Esophagus muscularis mucosa (tissue), 4 donors: ENCODE results near the gene CTXN1. TPM values are rescaled to one million over a fixed set of nuclear protein-coding genes. Genes with fewer than 3 reads are reported as not detected.

Experiments
- DNase-seq: peaks from one replicate; pipeline ENCODE4 v3.0.0-alpha.2; 2017; ENCODE audit errors: extremely low spot score
- H3K27ac ChIP-seq, 4 donors: fragments of 200-600 bp; sonication (generic); replicated peaks in 1 of 4; 1 replicate in 3 of 4; 2 replicates in 1 of 4; pipeline ENCODE4 v1.5.1; 2016 to 2019; ENCODE audit warnings: mild to moderate bottlenecking in 1 of 4
- H3K27me3 ChIP-seq, 4 donors: fragments of 200-600 bp; sonication (generic); one replicate each; pipeline versions ENCODE4 v1.5.1 to v1.6.0; 2016 to 2019
- H3K36me3 ChIP-seq, 4 donors: fragments of 200-600 bp; sonication (generic); one replicate each; pipeline ENCODE4 v1.5.1; 2016 to 2019
- H3K4me1 ChIP-seq, 4 donors: fragments of 200-600 bp; sonication (generic); one replicate each; pipeline ENCODE4 v1.5.1; 2016 to 2019
- H3K4me3 ChIP-seq, 4 donors: fragments of 200-600 bp; sonication (generic); 1 replicate in 2 of 4; 2 replicates in 2 of 4; pipeline ENCODE4 v1.5.1; 2016 to 2019; ENCODE audit warnings: mild to moderate bottlenecking in 4 of 4, moderate library complexity in 1 of 4
- H3K9me3 ChIP-seq, 4 donors: fragments of 200-600 bp; sonication (generic); 1 replicate in 3 of 4; 2 replicates in 1 of 4; pipeline ENCODE4 v1.5.1; 2016 to 2019
- CTCF ChIP-seq, 3 experiments: fragments of 200-600 bp in 2 of 3; fragments of 450-650 bp in 1 of 3; sonication (generic) in 2 of 3; IDR thresholded peaks; one replicate each; pipeline ENCODE4 v1.5.1; 2017 to 2019; ENCODE audit warnings: antibody characterized with exemption in 3 of 3, mild to moderate bottlenecking in 2 of 3, moderate library complexity in 1 of 3
- EP300 ChIP-seq: sonication (generic); formaldehyde crosslinking; IDR thresholded peaks from one replicate; pipeline ENCODE4 v1.6.1; 2017; ENCODE audit warnings: antibody characterized with exemption
- POLR2A ChIP-seq: fragments of 450-650 bp; IDR thresholded peaks from one replicate; pipeline ENCODE4 v1.6.1; 2017; ENCODE audit warnings: antibody characterized with exemption, moderate library complexity, mild to moderate bottlenecking, low read depth
- POLR2AphosphoS5 ChIP-seq, 2 donors: sonication (generic); formaldehyde crosslinking; IDR thresholded peaks; one replicate each; pipeline ENCODE4 v1.6.1; 2017; ENCODE audit warnings: antibody characterized with exemption in 2 of 2
- WGBS: methylation state at CpG from one replicate; pipeline ENCODE4 v1.1.5; 2018; 5-methylcytosine and 5-hydroxymethylcytosine counted together
- intact Hi-C: fragments of 100-400 bp; cut with DNase I; formaldehyde crosslinking; loops from one replicate; pipeline ENCODE4 v1.15.1; 2023
- total RNA-seq, 4 donors: library from RNA; depleted of rRNA; stranded (reverse); fragments of >200 nt; gene quantifications; one replicate each; pipeline versions ENCODE4 v1.1.0 to v1.2.1, GENCODE V29; 2016

CTXN1 gene
- total RNA-seq, 4 donors from 2014 or later = 28.7 to 59.4 (median 49.2) TPM

GRCh38 chr19:7959211-7959610, 33.3 kb upstream of the CTXN1 start:
- Histone ChIP-seq H3K4me3 (no peak overlapping the region), H3K27me3 (no peaks in the 10 kb centered on the region), H3K36me3 (peaks cover 21 to 57% (median 48%) of the 10 kb centered on the region in 4 donors), H3K27ac (no peak overlapping the region), H3K4me1 (peaks cover 0 to 3% (median 0%) of the 10 kb centered on the region in 4 donors), H3K9me3 (no peaks in the 10 kb centered on the region)
- no peak for DNase-seq
- no peak for TF ChIP-seq POLR2AphosphoS5 (IDR thresholded peaks at IDR 0.05)
- no peak for TF ChIP-seq POLR2A
- no peak for TF ChIP-seq EP300
- no peak for TF ChIP-seq CTCF (IDR thresholded peaks at IDR 0.05)
- intact Hi-C loops = no loop called here
- WGBS = 65% methylated on average over 6 of the region's 6 CpGs

- intact Hi-C loops = no loop called here
- TF ChIP-seq EP300 (no peak), POLR2A (no peak), CTCF (IDR thresholded peaks at IDR 0.05) (no peak), POLR2AphosphoS5 (IDR thresholded peaks at IDR 0.05) (no peak)
- Histone ChIP-seq H3K4me1 (peaks cover 0 to 9% (median 2%) of the 10 kb centered on the region in 4 donors), H3K27me3 (no peaks in the 10 kb centered on the region), H3K4me3 (no peak overlapping the region), H3K27ac (no peak overlapping the region), H3K9me3 (no peaks in the 10 kb centered on the region), H3K36me3 (peaks cover 0 to 23% (median 16%) of the 10 kb centered on the region in 4 donors)
- no peak for DNase-seq
- 86% methylated on average over 11 of the region's 11 CpGs for WGBS
Measured at GRCh38 chr19:7955696-7956095, 29.8 kb upstream of the CTXN1 start.

GRCh38 chr19:7953576-7953975, 27.6 kb upstream of the CTXN1 start:
- 77% methylated on average over 7 of the region's 7 CpGs for WGBS
- Histone ChIP-seq H3K27ac (no peak overlapping the region), H3K27me3 (no peaks in the 10 kb centered on the region), H3K9me3 (no peaks in the 10 kb centered on the region), H3K4me1 (peaks cover 0 to 6% (median 2%) of the 10 kb centered on the region in 4 donors), H3K4me3 (no peak overlapping the region), H3K36me3 (peaks cover 0 to 13% (median 11%) of the 10 kb centered on the region in 4 donors)
- intact Hi-C loops = no loop called here
- TF ChIP-seq CTCF (IDR thresholded peaks at IDR 0.05) (no peak), POLR2A (no peak), EP300 (no peak), POLR2AphosphoS5 (IDR thresholded peaks at IDR 0.05) (no peak)
- DNase-seq = no peak

- no peaks in the 10 kb centered on the region for H3K27me3 ChIP-seq
- no peak overlapping the region for H3K4me3 ChIP-seq
- intact Hi-C loops = no loop called here
- no peaks in the 10 kb centered on the region for H3K9me3 ChIP-seq
- peaks cover 0 to 8% (median 7%) of the 10 kb centered on the region in 4 donors for H3K36me3 ChIP-seq
- no peak for DNase-seq
- WGBS = 22% methylated on average over 3 of the region's 3 CpGs
- H3K4me1 ChIP-seq = peaks cover 0 to 6% (median 2%) of the 10 kb centered on the region in 4 donors
- H3K27ac ChIP-seq = no peak overlapping the region
- TF ChIP-seq CTCF (IDR thresholded peaks at IDR 0.05) = no peak
Measured at GRCh38 chr19:7953060-7953459, 27.1 kb upstream of the CTXN1 start.

GRCh38 chr19:7947939-7948338, 22.0 kb upstream of the CTXN1 start:
- no peaks in the 10 kb centered on the region for H3K9me3 ChIP-seq
- intact Hi-C loops = loop anchor here (10.0 kb wide), 1 partner anchor 307 kb away; no protein-coding TSS in a partner anchor
- DNase-seq = no peak
- H3K27ac ChIP-seq = no peak overlapping the region
- no peak for TF ChIP-seq POLR2AphosphoS5 (IDR thresholded peaks at IDR 0.05)
- TF ChIP-seq CTCF (IDR thresholded peaks at IDR 0.05) = no peak
- no peak for TF ChIP-seq EP300
- no peak for TF ChIP-seq POLR2A
- no peaks in the 10 kb centered on the region for H3K27me3 ChIP-seq
- peaks cover under 1 to 16% (median 10%) of the 10 kb centered on the region in 4 donors for H3K4me1 ChIP-seq
- H3K36me3 ChIP-seq = no peaks in the 10 kb centered on the region
- 95% methylated on average over 4 of the region's 4 CpGs for WGBS
- H3K4me3 ChIP-seq = no peak overlapping the region
